ENCODE measurements around the gene TRPM6. TPM values are rescaled to one million over a fixed set of nuclear protein-coding genes. Genes with fewer than 3 reads are reported as not detected.

The TRPM6 gene
- total and polyA plus RNA-seq, 8 donors: 0.43 to 3.8 (median 0.74) TPM

DNA sequence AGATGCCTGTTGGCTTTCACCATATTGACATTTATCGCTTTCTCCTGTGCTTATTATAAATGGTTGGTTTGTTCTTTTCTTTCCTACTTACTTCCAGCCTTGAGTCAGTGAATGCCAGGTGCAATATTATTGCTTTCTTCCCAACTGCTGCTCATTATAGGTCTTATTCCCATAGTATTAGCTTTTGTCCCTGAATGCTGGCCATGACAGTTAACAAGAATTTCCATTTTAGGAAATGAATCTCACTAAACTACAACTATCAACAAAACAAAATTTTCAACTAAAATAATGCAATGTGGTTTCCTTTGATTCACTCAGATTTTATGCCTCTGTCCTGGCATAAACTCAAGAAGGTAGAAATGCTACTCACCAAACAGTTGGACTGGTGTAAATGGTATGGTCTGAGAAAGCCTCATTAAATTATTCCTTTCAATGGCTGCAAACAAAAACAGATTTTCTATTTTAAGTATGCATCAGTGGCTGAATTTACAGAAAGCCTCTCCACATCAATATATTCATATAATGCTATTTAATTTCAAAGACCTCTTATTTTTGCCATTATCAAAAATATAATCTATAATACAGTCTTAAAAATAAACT is 145.4 kb downstream of the TRPM6 start:
- intact Hi-C loops (cut with DNase I): no loop called here
- ATAC-seq (no peak), DNase-seq (no peak)
- H3K27ac ChIP-seq: no peak overlapping the region
- no peaks in the 10 kb centered on the region for H3K4me1 ChIP-seq
- H3K36me3 ChIP-seq: peaks cover 0 to 12% of the 10 kb centered on the region in 2 donors
- H3K9me3 ChIP-seq: no peaks in the 10 kb centered on the region
- no peaks in the 10 kb centered on the region for H3K27me3 ChIP-seq
- H3K4me3 ChIP-seq: no peak overlapping the region
- no peak for TF ChIP-seq CTCF (IDR thresholded peaks at IDR 0.05)

DNA sequence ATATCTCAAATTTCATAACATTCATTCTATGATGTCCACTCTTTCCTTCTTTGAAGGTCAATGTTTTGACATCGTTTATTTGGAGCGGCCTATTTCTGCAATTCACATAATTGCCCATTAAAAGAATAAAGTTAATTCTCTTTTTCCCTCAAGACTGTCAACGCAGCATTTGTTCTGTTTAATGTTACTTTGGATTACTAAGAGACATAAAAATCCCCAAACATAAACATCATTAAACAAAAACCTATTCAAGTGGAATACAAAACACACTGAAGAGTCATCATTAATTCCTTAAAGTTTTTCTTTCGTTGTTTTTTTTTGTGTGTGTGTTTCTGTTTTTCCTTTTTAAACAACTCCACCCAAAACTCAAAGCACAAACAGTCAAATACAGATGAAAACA is 151.1 kb downstream of the TRPM6 start:
- H3K36me3 ChIP-seq: peaks cover 0 to 12% of the 10 kb centered on the region in 2 donors
- no peak overlapping the region for H3K27ac ChIP-seq
- no peak for TF ChIP-seq CTCF (IDR thresholded peaks at IDR 0.05)
- no peaks in the 10 kb centered on the region for H3K27me3 ChIP-seq
- no peaks in the 10 kb centered on the region for H3K4me1 ChIP-seq
- H3K4me3 ChIP-seq: no peak overlapping the region
- intact Hi-C loops (cut with DNase I): no loop called here
- DNase-seq (no peak), ATAC-seq (no peak)
- H3K9me3 ChIP-seq: no peaks in the 10 kb centered on the region

DNA sequence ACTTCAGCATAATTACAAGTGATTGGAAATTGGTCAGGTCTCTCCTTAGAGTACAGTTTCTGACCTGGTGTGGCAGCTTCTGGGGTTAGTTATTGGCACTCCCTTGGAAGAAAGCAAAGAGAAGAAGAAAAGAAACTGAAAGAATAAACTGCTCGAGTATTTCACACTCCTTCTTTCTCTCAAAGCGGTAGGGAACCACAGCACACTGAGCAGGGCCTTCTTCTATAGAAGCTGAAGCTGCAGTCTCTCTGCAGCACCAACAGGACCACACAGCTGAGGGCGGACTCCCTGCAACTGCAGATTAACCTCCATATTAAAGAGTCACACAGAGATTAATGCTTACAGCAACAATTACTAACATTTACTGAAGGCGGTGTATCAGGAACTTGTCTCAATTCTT is 152.0 kb downstream of the TRPM6 start:
- DNase-seq (no peak), ATAC-seq (no peak)
- Histone ChIP-seq H3K9me3 (no peaks in the 10 kb centered on the region), H3K36me3 (peaks cover 0 to 12% of the 10 kb centered on the region in 2 donors), H3K4me1 (no peaks in the 10 kb centered on the region), H3K27ac (no peak overlapping the region), H3K4me3 (no peak overlapping the region), H3K27me3 (no peaks in the 10 kb centered on the region)
- intact Hi-C loops (cut with DNase I): no loop called here
- TF ChIP-seq CTCF (IDR thresholded peaks at IDR 0.05): no peak

DNA sequence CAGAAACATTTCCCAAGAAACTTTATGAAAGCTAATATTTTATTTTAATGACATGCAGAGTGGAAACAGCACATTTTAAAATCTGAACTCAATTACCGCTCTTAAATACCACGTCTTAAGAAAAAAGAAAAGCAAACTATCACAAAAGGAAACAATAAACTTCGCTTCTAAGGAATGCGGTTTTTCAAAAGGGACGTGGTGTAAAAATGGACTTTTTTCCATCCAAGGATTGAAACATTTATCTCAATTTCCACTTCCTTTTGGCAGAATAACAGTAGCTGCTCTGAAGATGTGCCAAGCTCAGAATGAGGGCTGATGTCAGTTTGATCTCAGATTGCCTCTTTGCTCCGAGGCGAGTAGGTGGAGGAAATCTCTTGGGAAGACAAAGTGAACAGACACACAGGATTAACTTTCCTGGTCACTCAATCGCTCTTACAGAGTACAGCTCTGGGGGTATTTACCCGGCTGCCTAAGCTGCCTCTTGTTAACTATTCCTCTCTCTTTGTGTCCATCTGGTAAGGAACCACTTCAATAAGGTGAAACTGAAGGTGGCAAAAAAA is 158.5 kb downstream of the TRPM6 start:
- peaks cover 0 to 8% of the 10 kb centered on the region in 2 donors for H3K36me3 ChIP-seq
- ATAC-seq: no peak
- no peaks in the 10 kb centered on the region for H3K9me3 ChIP-seq
- no peak overlapping the region for H3K27ac ChIP-seq
- intact Hi-C loops (cut with DNase I): no loop called here
- TF ChIP-seq CTCF (IDR thresholded peaks at IDR 0.05): no peak
- no peaks in the 10 kb centered on the region for H3K4me1 ChIP-seq
- no peak overlapping the region for H3K4me3 ChIP-seq
- peak in 1 of 4 donors; percentile 1 for DNase-seq
- no peaks in the 10 kb centered on the region for H3K27me3 ChIP-seq

GRCh38 chr9:74728176-74728575 is 159.5 kb downstream of the TRPM6 start:
- no peaks in the 10 kb centered on the region for H3K27me3 ChIP-seq
- H3K4me1 ChIP-seq: no peaks in the 10 kb centered on the region
- peaks cover 0 to 8% of the 10 kb centered on the region in 2 donors for H3K36me3 ChIP-seq
- intact Hi-C loops (cut with DNase I): no loop called here
- DNase-seq (no peak), ATAC-seq (no peak)
- H3K9me3 ChIP-seq: no peaks in the 10 kb centered on the region
- TF ChIP-seq CTCF (IDR thresholded peaks at IDR 0.05): no peak
- no peak overlapping the region for H3K27ac ChIP-seq
- no peak overlapping the region for H3K4me3 ChIP-seq

All from left lung (tissue), 10 donors.